Subcutaneous preadipocyte (primary cell): ENCODE data around the gene CISD1. TPM values are rescaled to one million over a fixed set of nuclear protein-coding genes. Genes with fewer than 3 reads are reported as not detected.

ENCODE experiments used
- total RNA-seq: library from RNA; depleted of rRNA; stranded (reverse); fragments of >200 nt; gene quantifications from 2 replicates; pipeline ENCODE4 v1.2.3, GENCODE V29; 2012

The CISD1 gene
- 23.9 TPM in 2 replicates for total RNA-seq

GRCh38 chr10:58268946-58269781 lies at the start of gene CISD1:
CISD1 (plus strand) TSS chr10:58269162; CDS start chr10:58269274, 112 bp downstream.

DNA sequence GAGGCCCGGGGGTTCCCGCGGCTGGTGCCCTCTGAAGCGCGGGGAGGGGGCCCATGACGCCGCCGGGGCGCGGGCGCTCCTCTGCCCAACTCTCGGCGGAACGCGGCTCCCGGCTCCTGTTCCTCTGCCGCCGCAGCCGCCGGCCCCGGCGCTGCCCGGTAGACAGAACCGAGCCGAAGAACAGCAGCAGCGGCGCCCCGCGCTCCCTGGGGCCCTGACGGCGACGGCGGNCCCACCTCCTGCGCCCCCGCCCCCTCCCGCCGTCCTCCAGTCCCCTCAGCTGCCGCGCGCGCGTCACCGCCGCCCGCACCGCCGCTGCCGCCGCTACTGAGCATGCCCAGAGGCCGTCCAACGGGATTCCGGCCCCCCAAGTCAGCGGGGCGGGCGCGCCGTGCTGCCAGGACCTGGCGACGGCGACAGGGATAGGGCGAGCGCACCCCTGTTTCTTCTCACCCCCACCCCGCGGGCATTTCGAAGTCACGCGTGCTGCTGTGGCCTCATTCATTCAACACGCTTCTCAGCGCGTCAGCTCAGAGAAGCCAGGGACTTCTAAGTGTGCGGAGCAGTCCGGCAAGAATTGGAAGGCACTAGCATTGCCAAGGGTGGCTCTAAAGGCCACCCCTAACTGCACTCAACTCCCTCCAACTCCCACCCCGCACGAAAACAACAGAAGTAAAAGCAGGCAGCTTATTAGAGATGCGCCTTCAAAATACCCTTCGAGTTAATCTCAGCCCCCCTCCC lies 1.1 kb upstream of the CISD1 start, which contains the start of gene IPMK:
Gene IPMK (minus strand): TSS at position 182 of the 741 bp plus-strand sequence. CDS start 283 bp downstream, outside the sequence.

DNA sequence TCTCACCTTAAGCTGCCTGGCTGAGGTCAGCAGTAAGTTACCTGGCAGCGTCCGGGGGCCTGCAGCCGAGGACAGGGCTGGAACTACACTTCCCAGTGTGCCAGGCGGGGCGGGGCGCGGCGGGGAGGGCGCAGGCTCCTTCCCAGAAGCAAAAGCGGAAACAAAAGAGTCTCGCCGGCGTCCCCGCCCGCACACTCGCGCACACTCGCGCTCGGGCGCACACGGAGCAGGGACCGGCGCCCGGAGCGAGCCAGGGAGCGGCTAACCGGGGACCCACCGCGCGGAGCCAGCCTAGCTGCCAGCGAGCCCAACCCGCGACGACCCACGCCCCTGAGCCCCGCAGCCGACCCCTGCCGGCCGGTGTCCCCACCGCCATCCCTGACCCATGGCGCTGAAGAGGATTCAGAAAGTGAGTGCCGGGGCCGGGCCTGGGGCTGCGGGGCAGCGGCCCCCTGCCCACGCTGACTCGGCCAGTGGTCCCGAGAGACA lies 65.9 kb downstream of the CISD1 start, which contains the start of gene UBE2D1:
Gene UBE2D1 (plus strand): TSS at position 190 of the 489 bp plus-strand sequence. CDS start 196 bp downstream, at position 386.

Other genes with a start within 250 kb of the CISD1 start
- 6.2 and 6.8 TPM in 2 replicates for gene IPMK, start 1.3 kb upstream of the CISD1 start, total RNA-seq
- gene UBE2D1, start 65.8 kb downstream of the CISD1 start, total RNA-seq, result 14.0 and 16.8 TPM in 2 replicates
- 18.7 and 35.2 TPM in 2 replicates for gene TFAM, start 116.2 kb downstream of the CISD1 start, total RNA-seq
- 45.9 TPM in 2 replicates for gene BICC1, start 243.7 kb downstream of the CISD1 start, total RNA-seq